ENCODE measurements around the gene TNFSF12.

DNA sequence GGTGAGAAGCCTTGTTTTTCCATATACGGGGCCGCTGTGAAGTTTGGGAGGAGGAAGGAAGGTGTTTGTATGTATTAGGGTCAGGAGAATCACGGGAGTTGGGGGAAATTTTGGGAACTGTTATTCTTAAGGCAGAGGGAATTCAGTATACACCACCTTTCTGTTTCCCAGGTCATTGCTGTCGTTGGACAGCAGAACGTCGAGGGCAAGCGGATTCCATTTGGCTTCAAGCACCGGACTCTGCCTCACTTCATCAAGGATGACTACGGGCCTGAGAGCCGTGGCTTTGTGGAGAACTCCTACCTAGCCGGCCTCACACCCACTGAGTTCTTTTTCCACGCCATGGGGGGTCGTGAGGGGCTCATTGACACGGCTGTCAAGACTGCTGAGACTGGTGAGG is 47.1 kb upstream of the TNFSF12 start:
- TF ChIP-seq POLR2AphosphoS5 (IDR thresholded peaks at IDR 0.05; ENCODE audit: low read depth, low read length) (no peak), TAF1 (IDR thresholded peaks at IDR 0.05; ENCODE audit: borderline replicate concordance, low read depth, low read length) (no peak), POLR2A (IDR thresholded peaks at IDR 0.05; ENCODE audit: low read depth, low read length) (no peak)

All from GM12892 (cell line).